ENCODE data around the gene CLBA1. TPM values are rescaled to one million over a fixed set of nuclear protein-coding genes. Genes with fewer than 3 reads are reported as not detected.
A peak's percentile ranks its signal among the peaks of the same experiment; 100 is the strongest.

CLBA1 gene
- total RNA-seq, 1 donor from 2014 or later = 7.7 TPM

GRCh38 chr14:105014032-105014431, 28.4 kb downstream of the CLBA1 start:
- no peak overlapping the region for H3K4me3 Mint-ChIP-seq (ENCODE audit: unreplicated experiment)
- H3K36me3 Mint-ChIP-seq (ENCODE audit: unreplicated experiment) = peaks cover 8% of the 10 kb centered on the region
- TF ChIP-seq, protein P1, sequence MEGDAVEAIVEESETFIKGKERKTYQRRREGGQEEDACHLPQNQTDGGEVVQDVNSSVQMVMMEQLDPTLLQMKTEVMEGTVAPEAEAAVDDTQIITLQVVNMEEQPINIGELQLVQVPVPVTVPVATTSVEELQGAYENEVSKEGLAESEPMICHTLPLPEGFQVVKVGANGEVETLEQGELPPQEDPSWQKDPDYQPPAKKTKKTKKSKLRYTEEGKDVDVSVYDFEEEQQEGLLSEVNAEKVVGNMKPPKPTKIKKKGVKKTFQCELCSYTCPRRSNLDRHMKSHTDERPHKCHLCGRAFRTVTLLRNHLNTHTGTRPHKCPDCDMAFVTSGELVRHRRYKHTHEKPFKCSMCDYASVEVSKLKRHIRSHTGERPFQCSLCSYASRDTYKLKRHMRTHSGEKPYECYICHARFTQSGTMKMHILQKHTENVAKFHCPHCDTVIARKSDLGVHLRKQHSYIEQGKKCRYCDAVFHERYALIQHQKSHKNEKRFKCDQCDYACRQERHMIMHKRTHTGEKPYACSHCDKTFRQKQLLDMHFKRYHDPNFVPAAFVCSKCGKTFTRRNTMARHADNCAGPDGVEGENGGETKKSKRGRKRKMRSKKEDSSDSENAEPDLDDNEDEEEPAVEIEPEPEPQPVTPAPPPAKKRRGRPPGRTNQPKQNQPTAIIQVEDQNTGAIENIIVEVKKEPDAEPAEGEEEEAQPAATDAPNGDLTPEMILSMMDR (IDR thresholded peaks at IDR 0.05) = no peak
- no peaks in the 10 kb centered on the region for H3K27me3 Mint-ChIP-seq (ENCODE audit: unreplicated experiment)
- no peak for DNase-seq (ENCODE audit: extremely low spot score, unreplicated experiment)
- H3K27ac Mint-ChIP-seq (ENCODE audit: unreplicated experiment) = peak overlapping the region; percentile 27
- H3K4me1 Mint-ChIP-seq (ENCODE audit: unreplicated experiment) = peaks cover 57% of the 10 kb centered on the region
- no peaks in the 10 kb centered on the region for H3K9me3 Mint-ChIP-seq (ENCODE audit: unreplicated experiment)

- TF ChIP-seq, protein P1 (IDR thresholded peaks at IDR 0.05) = no peak
- no peaks in the 10 kb centered on the region for H3K9me3 Mint-ChIP-seq (ENCODE audit: unreplicated experiment)
- peaks cover 8% of the 10 kb centered on the region for H3K36me3 Mint-ChIP-seq (ENCODE audit: unreplicated experiment)
These were observed 29.0 kb downstream of the CLBA1 start for GRCh38 chr14:105014631-105015030.

DNA sequence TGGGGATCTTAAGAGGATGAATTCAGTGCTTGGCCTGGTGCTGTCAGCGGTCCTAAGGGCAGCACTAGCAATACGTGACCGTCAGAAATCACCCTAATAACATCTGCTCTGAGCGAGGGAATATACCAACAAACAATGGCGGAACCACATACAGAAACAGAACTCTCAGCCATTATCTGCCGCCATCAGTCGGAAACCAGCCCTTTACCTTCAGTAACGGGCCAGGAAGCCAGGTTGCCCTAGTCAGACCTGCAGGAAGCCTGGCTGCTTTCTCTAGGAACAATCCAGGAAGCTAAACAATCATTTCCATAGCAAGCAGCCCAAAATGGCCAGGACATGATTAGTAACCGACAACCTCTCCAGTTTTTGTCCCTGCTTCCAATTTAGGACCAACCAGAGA, 29.7 kb downstream of the CLBA1 start:
- Mint-ChIP-seq H3K4me1 (ENCODE audit: unreplicated experiment) (peaks cover 69% of the 10 kb centered on the region), H3K27ac (ENCODE audit: unreplicated experiment) (peak overlapping the region; percentile 60)

More at GRCh38 chr14:105014631-105015030, 29.0 kb downstream of the CLBA1 start:
- no peak overlapping the region for H3K4me3 Mint-ChIP-seq (ENCODE audit: unreplicated experiment)
- peaks cover 63% of the 10 kb centered on the region for H3K4me1 Mint-ChIP-seq (ENCODE audit: unreplicated experiment)
- peak overlapping the region; percentile 60 for H3K27ac Mint-ChIP-seq (ENCODE audit: unreplicated experiment)
- DNase-seq (ENCODE audit: extremely low spot score, unreplicated experiment) = no peak
- no peaks in the 10 kb centered on the region for H3K27me3 Mint-ChIP-seq (ENCODE audit: unreplicated experiment)

GRCh38 chr14:105015905-105016304, 30.3 kb downstream of the CLBA1 start:
- H3K4me1 Mint-ChIP-seq (ENCODE audit: unreplicated experiment) = peaks cover 69% of the 10 kb centered on the region
- peak overlapping the region; percentile 19 for H3K27ac Mint-ChIP-seq (ENCODE audit: unreplicated experiment)
- H3K27me3 Mint-ChIP-seq (ENCODE audit: unreplicated experiment) = no peaks in the 10 kb centered on the region
- peaks cover 1% of the 10 kb centered on the region for H3K36me3 Mint-ChIP-seq (ENCODE audit: unreplicated experiment)
- DNase-seq (ENCODE audit: extremely low spot score, unreplicated experiment) = no peak
- no peak overlapping the region for H3K4me3 Mint-ChIP-seq (ENCODE audit: unreplicated experiment)
- TF ChIP-seq, protein P1 (IDR thresholded peaks at IDR 0.05) = no peak
- no peaks in the 10 kb centered on the region for H3K9me3 Mint-ChIP-seq (ENCODE audit: unreplicated experiment)

More for the DNA sequence above, 29.7 kb downstream of the CLBA1 start:
- H3K9me3 Mint-ChIP-seq (ENCODE audit: unreplicated experiment) = no peaks in the 10 kb centered on the region
- DNase-seq (ENCODE audit: extremely low spot score, unreplicated experiment) = no peak
- peaks cover 2% of the 10 kb centered on the region for H3K36me3 Mint-ChIP-seq (ENCODE audit: unreplicated experiment)
- no peaks in the 10 kb centered on the region for H3K27me3 Mint-ChIP-seq (ENCODE audit: unreplicated experiment)
- TF ChIP-seq, protein P1 (IDR thresholded peaks at IDR 0.05) = no peak
- H3K4me3 Mint-ChIP-seq (ENCODE audit: unreplicated experiment) = no peak overlapping the region

- TF ChIP-seq, protein P1 (IDR thresholded peaks at IDR 0.05) = no peak
- no peak for DNase-seq (ENCODE audit: extremely low spot score, unreplicated experiment)
- H3K4me3 Mint-ChIP-seq (ENCODE audit: unreplicated experiment) = peak overlapping the region; percentile 85
- H3K36me3 Mint-ChIP-seq (ENCODE audit: unreplicated experiment) = peaks cover 1% of the 10 kb centered on the region
- peaks cover 74% of the 10 kb centered on the region for H3K4me1 Mint-ChIP-seq (ENCODE audit: unreplicated experiment)
- H3K9me3 Mint-ChIP-seq (ENCODE audit: unreplicated experiment) = no peaks in the 10 kb centered on the region
- H3K27ac Mint-ChIP-seq (ENCODE audit: unreplicated experiment) = peak overlapping the region; percentile 81
- H3K27me3 Mint-ChIP-seq (ENCODE audit: unreplicated experiment) = no peaks in the 10 kb centered on the region
These were observed 32.8 kb downstream of the CLBA1 start for GRCh38 chr14:105018414-105018813.

Data from osteocyte (in vitro differentiated cells).